ENCODE measurements around the gene TECPR2.
A peak's percentile ranks its signal among the peaks of the same experiment; 100 is the strongest.

TECPR2 gene

GRCh38 chr14:102490456-102490855 lies 127.7 kb downstream of the TECPR2 start:
- intact Hi-C loops (cut with DNase I), result no loop called here
- DNase-seq, result peak in 4 of 10 donors; percentile 13 to 65 (median 58)

- peak in 2 of 10 donors; percentile 9 to 12 for DNase-seq
- intact Hi-C loops (cut with DNase I), result no loop called here
Observed at GRCh38 chr14:102491366-102491765, 128.6 kb downstream of the TECPR2 start.

- intact Hi-C loops (cut with DNase I), result no loop called here
Observed at GRCh38 chr14:102491786-102492530, 129.2 kb downstream of the TECPR2 start.

GRCh38 chr14:102492531-102492910 lies 129.8 kb downstream of the TECPR2 start:
- peak in 3 of 10 donors; percentile 22 to 73 (median 50) for DNase-seq

More at GRCh38 chr14:102491786-102492530, 129.2 kb downstream of the TECPR2 start:
- DNase-seq, result peak in 4 of 10 donors; percentile 5 to 57 (median 37)

GRCh38 chr14:102493096-102493495 lies 130.4 kb downstream of the TECPR2 start:
- intact Hi-C loops (cut with DNase I), result no loop called here
- DNase-seq, result peak in 4 of 10 donors; percentile 26 to 71 (median 61)

More at GRCh38 chr14:102492531-102492910, 129.8 kb downstream of the TECPR2 start:
- intact Hi-C loops (cut with DNase I), result no loop called here

- DNase-seq, result peak in 4 of 10 donors; percentile 10 to 61 (median 50)
Observed at GRCh38 chr14:102493585-102493984, 130.8 kb downstream of the TECPR2 start.

GRCh38 chr14:102495491-102496330 lies 133.0 kb downstream of the TECPR2 start:
- DNase-seq, result peak in 2 of 10 donors; percentile 63 to 82
- intact Hi-C loops (cut with DNase I), result no loop called here

More at GRCh38 chr14:102493585-102493984, 130.8 kb downstream of the TECPR2 start:
- intact Hi-C loops (cut with DNase I), result no loop called here

GRCh38 chr14:102496331-102496691 lies 133.6 kb downstream of the TECPR2 start:
- intact Hi-C loops (cut with DNase I), result no loop called here
- peak in 1 of 10 donors; percentile 70 for DNase-seq

- intact Hi-C loops (cut with DNase I), result no loop called here
Observed at GRCh38 chr14:102496958-102497744, 134.4 kb downstream of the TECPR2 start.

GRCh38 chr14:102497998-102498677 lies 135.4 kb downstream of the TECPR2 start:
- intact Hi-C loops (cut with DNase I), result no loop called here

More at GRCh38 chr14:102496958-102497744, 134.4 kb downstream of the TECPR2 start:
- DNase-seq, result peak in 1 of 10 donors; percentile 85

GRCh38 chr14:102498678-102499265 lies 136.0 kb downstream of the TECPR2 start:
- intact Hi-C loops (cut with DNase I), result no loop called here
- peak in 2 of 10 donors; percentile 64 to 72 for DNase-seq

More at GRCh38 chr14:102497998-102498677, 135.4 kb downstream of the TECPR2 start:
- peak in 2 of 10 donors; percentile 54 to 89 for DNase-seq

GRCh38 chr14:102499401-102500157 lies 136.8 kb downstream of the TECPR2 start:
- DNase-seq, result peak in 2 of 10 donors; percentile 77 to 80
- intact Hi-C loops (cut with DNase I), result no loop called here

GRCh38 chr14:102500158-102500662 lies 137.5 kb downstream of the TECPR2 start:
- peak in 2 of 10 donors; percentile 81 to 83 for DNase-seq
- intact Hi-C loops (cut with DNase I), result no loop called here

GRCh38 chr14:102500713-102501112 lies 138.0 kb downstream of the TECPR2 start:
- no peak for DNase-seq
- intact Hi-C loops (cut with DNase I), result no loop called here

GRCh38 chr14:102501751-102502315 lies 139.1 kb downstream of the TECPR2 start:
- DNase-seq, result no peak
- intact Hi-C loops (cut with DNase I), result no loop called here

- intact Hi-C loops (cut with DNase I), result no loop called here
Observed at GRCh38 chr14:102502571-102502970, 139.8 kb downstream of the TECPR2 start.

GRCh38 chr14:102503641-102504327 lies 141.0 kb downstream of the TECPR2 start:
- DNase-seq, result no peak
- intact Hi-C loops (cut with DNase I), result no loop called here

More at GRCh38 chr14:102502571-102502970, 139.8 kb downstream of the TECPR2 start:
- DNase-seq, result peak in 1 of 10 donors; percentile 62

All from posterior cingulate gyrus (tissue), 11 donors.